ENCODE measurements around the gene ZNF480. TPM values are rescaled to one million over a fixed set of nuclear protein-coding genes. Genes with fewer than 3 reads are reported as not detected.

ZNF480 gene
- total and polyA plus RNA-seq, 7 donors: 4.6 to 10.5 (median 6.2) TPM

GRCh38 chr19:52369559-52370340, 72.8 kb downstream of the ZNF480 start, which contains the start of gene ZNF880:
ZNF880 (plus strand) TSS chr19:52369923; CDS start chr19:52369966, 43 bp downstream.
- Histone ChIP-seq H3K9me3 (peaks cover 39% of the 10 kb centered on the region), H3K36me3 (ENCODE audit: insufficient read depth in 1 of 2, low read depth in 1 of 2) (peaks cover 9 to 30% of the 10 kb centered on the region in 2 donors)
- peak; percentile 100 for ATAC-seq

GRCh38 chr19:52370341-52370710, 73.4 kb downstream of the ZNF480 start:
- ATAC-seq (no peak), DNase-seq (no peak)
- Histone ChIP-seq H3K36me3 (ENCODE audit: insufficient read depth in 1 of 2, low read depth in 1 of 2) (peaks cover 9 to 36% of the 10 kb centered on the region in 2 donors), H3K9me3 (peaks cover 33% of the 10 kb centered on the region), H3K27ac (peak overlapping the region; percentile 95), H3K4me1 (peaks cover 3% of the 10 kb centered on the region), H3K27me3 (ENCODE audit: insufficient read depth in 3 of 3, low read length in 2 of 3) (no peaks in the 10 kb centered on the region), H3K4me3 (peak overlapping the region; percentile 86)
- intact Hi-C loops (cut with DNase I): no loop called here
- WGBS, 3 donors: 27 to 39% (median 35%) methylated on average over 7 of the region's 7 CpGs
- TF ChIP-seq, protein P1, sequence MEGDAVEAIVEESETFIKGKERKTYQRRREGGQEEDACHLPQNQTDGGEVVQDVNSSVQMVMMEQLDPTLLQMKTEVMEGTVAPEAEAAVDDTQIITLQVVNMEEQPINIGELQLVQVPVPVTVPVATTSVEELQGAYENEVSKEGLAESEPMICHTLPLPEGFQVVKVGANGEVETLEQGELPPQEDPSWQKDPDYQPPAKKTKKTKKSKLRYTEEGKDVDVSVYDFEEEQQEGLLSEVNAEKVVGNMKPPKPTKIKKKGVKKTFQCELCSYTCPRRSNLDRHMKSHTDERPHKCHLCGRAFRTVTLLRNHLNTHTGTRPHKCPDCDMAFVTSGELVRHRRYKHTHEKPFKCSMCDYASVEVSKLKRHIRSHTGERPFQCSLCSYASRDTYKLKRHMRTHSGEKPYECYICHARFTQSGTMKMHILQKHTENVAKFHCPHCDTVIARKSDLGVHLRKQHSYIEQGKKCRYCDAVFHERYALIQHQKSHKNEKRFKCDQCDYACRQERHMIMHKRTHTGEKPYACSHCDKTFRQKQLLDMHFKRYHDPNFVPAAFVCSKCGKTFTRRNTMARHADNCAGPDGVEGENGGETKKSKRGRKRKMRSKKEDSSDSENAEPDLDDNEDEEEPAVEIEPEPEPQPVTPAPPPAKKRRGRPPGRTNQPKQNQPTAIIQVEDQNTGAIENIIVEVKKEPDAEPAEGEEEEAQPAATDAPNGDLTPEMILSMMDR (IDR thresholded peaks at IDR 0.05): no peak

More at GRCh38 chr19:52369559-52370340, 72.8 kb downstream of the ZNF480 start, which contains the start of gene ZNF880:
- 1% methylated on average over 52 of the region's 52 CpGs for WGBS, 3 donors
- H3K4me3 ChIP-seq: peak within 1 kb of the TSS; percentile 86
- peak within 1 kb of the TSS; percentile 95 for H3K27ac ChIP-seq
- intact Hi-C loops (cut with DNase I): no loop called here
- peak; percentile 94 to 96 for DNase-seq
- TF ChIP-seq, protein P1 (IDR thresholded peaks at IDR 0.05): peak; percentile 10
- peaks cover 3% of the 10 kb centered on the region for H3K4me1 ChIP-seq
- no peaks in the 10 kb centered on the region for H3K27me3 ChIP-seq (ENCODE audit: insufficient read depth in 3 of 3, low read length in 2 of 3)

Other genes starting within 250 kb of the ZNF480 start
- gene ZNF432, start 248.3 kb upstream of the ZNF480 start, total RNA-seq: 1 to 10 TPM; 3.1 to 6.4 (median 4.5) TPM
- 1 to 10 TPM; 3.4 to 6.6 (median 4.2) TPM for gene ZNF432, start 248.3 kb upstream of the ZNF480 start, polyA plus RNA-seq
- gene ZNF841, start 201.4 kb upstream of the ZNF480 start, total RNA-seq: 1 to 10 TPM; 3.0 to 4.4 (median 3.2) TPM
- gene ZNF841, start 201.4 kb upstream of the ZNF480 start, polyA plus RNA-seq: 1 to 10 TPM; 1.2 to 4.3 (median 2.2) TPM
- 1 to 10 TPM; 1.8 to 6.2 (median 3.8) TPM for gene ZNF616, start 157.2 kb upstream of the ZNF480 start, total RNA-seq
- 1 to 10 TPM; 1.5 to 4.8 (median 2.2) TPM for gene ZNF616, start 157.2 kb upstream of the ZNF480 start, polyA plus RNA-seq
- gene ZNF836, start 125.5 kb upstream of the ZNF480 start, total RNA-seq: 1 to 10 TPM; 2.1 to 6.4 (median 3.9) TPM
- 1 to 10 TPM; 1.3 to 4.4 (median 1.8) TPM for gene ZNF836, start 125.5 kb upstream of the ZNF480 start, polyA plus RNA-seq
- 100 to 1,000 TPM; 182 to 340 (median 268) TPM for gene PPP2R1A, start 107.1 kb upstream of the ZNF480 start, total RNA-seq
- gene PPP2R1A, start 107.1 kb upstream of the ZNF480 start, polyA plus RNA-seq: 100 to 1,000 TPM; 127 to 400 (median 139) TPM
- gene ZNF766, start 27.6 kb upstream of the ZNF480 start, total RNA-seq: 10 to 100 TPM in 2 of 4 donors, 1 to 10 TPM in 2; 6.3 to 10.4 (median 8.8) TPM
- gene ZNF766, start 27.6 kb upstream of the ZNF480 start, polyA plus RNA-seq: 10 to 100 TPM in 1 of 3 donors, 1 to 10 TPM in 2; 3.6 to 10.7 (median 3.8) TPM
- 1 to 10 TPM in 2 of 4 donors, under 1 TPM in 2; 0.06 to 3.7 (median 1.1) TPM for gene ZNF610, start 39.1 kb downstream of the ZNF480 start, total RNA-seq
- gene ZNF610, start 39.1 kb downstream of the ZNF480 start, polyA plus RNA-seq: under 1 TPM; 0.10 to 0.62 (median 0.47) TPM
- gene ZNF880, start 72.8 kb downstream of the ZNF480 start, total RNA-seq: 1 to 10 TPM; 5.9 to 9.0 (median 8.2) TPM
- 10 to 100 TPM in 1 of 3 donors, 1 to 10 TPM in 2; 4.2 to 12.0 (median 4.6) TPM for gene ZNF880, start 72.8 kb downstream of the ZNF480 start, polyA plus RNA-seq
- 10 to 100 TPM in 1 of 4 donors, 1 to 10 TPM in 3; 5.8 to 12.8 (median 6.0) TPM for gene ZNF528, start 100.7 kb downstream of the ZNF480 start, total RNA-seq
- gene ZNF528, start 100.7 kb downstream of the ZNF480 start, polyA plus RNA-seq: 10 to 100 TPM in 1 of 3 donors, 1 to 10 TPM in 2; 3.0 to 18.3 (median 4.2) TPM
- gene ZNF534, start 132.0 kb downstream of the ZNF480 start, total RNA-seq: under 1 TPM in 2 of 4 donors, not detected in 2; 0.11 to 0.16 TPM
- under 1 TPM; 0.07 to 0.52 (median 0.14) TPM for gene ZNF534, start 132.0 kb downstream of the ZNF480 start, polyA plus RNA-seq
- gene ZNF578, start 156.4 kb downstream of the ZNF480 start, total RNA-seq: under 1 TPM; 0.25 to 0.71 (median 0.54) TPM
- gene ZNF578, start 156.4 kb downstream of the ZNF480 start, polyA plus RNA-seq: under 1 TPM; 0.10 to 0.55 (median 0.41) TPM
- gene ZNF808, start 230.5 kb downstream of the ZNF480 start, total RNA-seq: 10 to 100 TPM in 2 of 4 donors, 1 to 10 TPM in 2; 7.5 to 12.6 (median 10.1) TPM
- 1 to 10 TPM in 2 of 3 donors, under 1 TPM in 1; 0.83 to 8.4 (median 2.0) TPM for gene ZNF808, start 230.5 kb downstream of the ZNF480 start, polyA plus RNA-seq

All from psoas muscle (tissue), 8 donors.